CD14-positive monocyte (primary cell): Measurements from ENCODE around the gene MAP7. TPM values are rescaled to one million over a fixed set of nuclear protein-coding genes. Genes with fewer than 3 reads are reported as not detected.
"Not testable (repeated sequence)": the region's sequence is repeated elsewhere in the genome, so short reads cannot be mapped to it uniquely, and the experiment has no call there.

Experiments
- DNase-seq, 3 donors: peaks; one replicate each; pipeline ENCODE4 v3.0.0-alpha.2; 2011 to 2022
- H2AFZ ChIP-seq: 2 replicates; pipeline ENCODE4 v1.6.0; 2012; ENCODE audit warnings: mild to moderate bottlenecking, low read depth, low read length, inconsistent platforms; ENCODE audit not compliant: insufficient read depth, poor library complexity, severe bottlenecking
- H3K27ac ChIP-seq, 2 donors: 1 replicate in 1 of 2; 2 replicates in 1 of 2; pipeline ENCODE4 v1.5.1; 2012 to 2013; ENCODE audit warnings: low read length in 2 of 2, control low read depth in 1 of 2, inconsistent platforms in 1 of 2, low read depth in 1 of 2, mild to moderate bottlenecking in 1 of 2
- H3K27me3 ChIP-seq, 2 donors: one replicate each; pipeline versions ENCODE4 v1.6.0 to v1.6.1; 2011 to 2013; ENCODE audit warnings: low read length in 2 of 2; ENCODE audit not compliant: control insufficient read depth in 2 of 2, insufficient read depth in 2 of 2
- H3K36me3 ChIP-seq, 2 donors: replicated peaks in 1 of 2; 1 replicate in 1 of 2; 2 replicates in 1 of 2; pipeline versions ENCODE4 v1.5.1 to v1.6.1; 2012 to 2013; ENCODE audit warnings: low read length in 2 of 2, control low read depth in 1 of 2, inconsistent platforms in 1 of 2, mild to moderate bottlenecking in 1 of 2; ENCODE audit not compliant: insufficient read depth in 2 of 2, control insufficient read depth in 1 of 2
- H3K4me1 ChIP-seq, 2 donors: 1 replicate in 1 of 2; 2 replicates in 1 of 2; pipeline versions ENCODE4 v1.5.1 to v1.6.1; 2012 to 2013; ENCODE audit warnings: low read length in 2 of 2, control low read depth in 1 of 2, inconsistent platforms in 1 of 2, mild to moderate bottlenecking in 1 of 2, moderate library complexity in 1 of 2; ENCODE audit not compliant: insufficient read depth in 2 of 2, control insufficient read depth in 1 of 2
- H3K4me2 ChIP-seq: replicated peaks from 2 replicates; pipeline ENCODE3; 2012; ENCODE audit warnings: low read length, moderate library complexity, mild to moderate bottlenecking; ENCODE audit not compliant: poor library complexity, severe bottlenecking; ENCODE audit errors: extremely low read depth
- H3K4me3 ChIP-seq, 3 experiments: fragments of 200-600 bp in 1 of 3; sonication (generic) in 1 of 3; replicated peaks in 1 of 3; 1 replicate in 2 of 3; 2 replicates in 1 of 3; pipeline ENCODE4 v1.5.1; 2011 to 2013; ENCODE audit warnings: low read length in 3 of 3, mild to moderate bottlenecking in 3 of 3, control low read depth in 2 of 3, low read depth in 2 of 3, inconsistent platforms in 1 of 3, moderate library complexity in 1 of 3
- H3K79me2 ChIP-seq: 2 replicates; pipeline ENCODE4 v1.6.0; 2012; ENCODE audit warnings: mild to moderate bottlenecking, control low read depth, inconsistent platforms, low read length, moderate library complexity; ENCODE audit not compliant: insufficient read depth
- H3K9ac ChIP-seq: 2 replicates; pipeline ENCODE4 v1.6.0; 2017; ENCODE audit warnings: low read length, mild to moderate bottlenecking; ENCODE audit not compliant: insufficient read depth, poor library complexity, severe bottlenecking
- H3K9me3 ChIP-seq, 2 donors: replicated peaks in 1 of 2; 1 replicate in 1 of 2; 2 replicates in 1 of 2; pipeline versions ENCODE4 v1.5.1 to v1.6.1; 2012 to 2013; ENCODE audit warnings: low read length in 2 of 2, control low read depth in 1 of 2; ENCODE audit not compliant: control insufficient read depth in 1 of 2, insufficient read depth in 1 of 2
- H4K20me1 ChIP-seq: 2 replicates; pipeline ENCODE4 v1.6.0; 2012; ENCODE audit warnings: mild to moderate bottlenecking, low read length, control low read depth, moderate library complexity; ENCODE audit not compliant: insufficient read depth
- H3K27ac Mint-ChIP-seq, 7 donors: one replicate each; pipeline ENCODE4 v1.8.0; 2020; ENCODE audit warnings: mild to moderate bottlenecking in 7 of 7, mixed read lengths in 7 of 7, moderate library complexity in 6 of 7, inconsistent platforms in 2 of 7
- H3K27me3 Mint-ChIP-seq, 3 donors: one replicate each; pipeline ENCODE4 v1.8.0; 2021 to 2022; ENCODE audit warnings: low read depth in 3 of 3, mild to moderate bottlenecking in 3 of 3, mixed read lengths in 3 of 3, moderate library complexity in 3 of 3, inconsistent platforms in 1 of 3
- H3K36me3 Mint-ChIP-seq, 2 donors: one replicate each; pipeline ENCODE4 v1.8.0; 2020; ENCODE audit warnings: mixed read lengths in 2 of 2, inconsistent platforms in 1 of 2, mild to moderate bottlenecking in 1 of 2
- H3K4me1 Mint-ChIP-seq: one replicate; pipeline ENCODE4 v1.8.0; 2020; ENCODE audit warnings: mild to moderate bottlenecking, mixed read lengths
- H3K4me3 Mint-ChIP-seq, 2 donors: one replicate each; pipeline ENCODE4 v1.8.0; 2020; ENCODE audit warnings: mild to moderate bottlenecking in 2 of 2, mixed read lengths in 2 of 2, moderate library complexity in 1 of 2
- H3K9me3 Mint-ChIP-seq, 7 donors: one replicate each; pipeline ENCODE4 v1.8.0; 2020 to 2022; ENCODE audit warnings: mixed read lengths in 7 of 7, mild to moderate bottlenecking in 6 of 7, moderate library complexity in 6 of 7, inconsistent platforms in 2 of 7
- CTCF ChIP-seq: fragments of 200-600 bp; IDR thresholded peaks from one replicate; pipeline ENCODE4 v1.8.0; 2022; ENCODE audit warnings: antibody characterized with exemption, mild to moderate bottlenecking
- WGBS: methylation state at CpG from one replicate; pipeline ENCODE4 v1.1.5; 2013; ENCODE audit warnings: missing lambda C conversion rate; ENCODE audit not compliant: insufficient coverage; 5-methylcytosine and 5-hydroxymethylcytosine counted together
- intact Hi-C, 2 donors: fragments of 100-400 bp; cut with micrococcal nuclease; formaldehyde crosslinking; loops; one replicate each; pipeline versions ENCODE4 v1.15.0 to v1.15.1; 2023
- polyA plus RNA-seq, 3 donors: library from polyadenylated mRNA; depleted of rRNA in 1 of 3; unstranded in 2 of 3; stranded (reverse) in 1 of 3; fragments of 300-500 nt in 2 of 3; fragments of >200 nt in 1 of 3; fragmentation: Illumina TruSeq in 2 of 3; gene quantifications; 1 replicate in 2 of 3; 2 replicates in 1 of 3; pipeline ENCODE4 v1.2.3, GENCODE V29; 2012 to 2021

Gene MAP7
- polyA plus RNA-seq, 3 donors: 0.67 to 1.6 (median 1.2) TPM

- Histone ChIP-seq H3K4me2 (no peak overlapping the region), H2AFZ (no peak overlapping the region), H3K9ac (no peak overlapping the region), H3K9me3 (no peaks in the 10 kb centered on the region), H3K27me3 (no peaks in the 10 kb centered on the region), H3K27ac (no peak overlapping the region), H3K4me1 (no peaks in the 10 kb centered on the region), H4K20me1 (no peaks in the 10 kb centered on the region), H3K36me3 (no peaks in the 10 kb centered on the region), H3K79me2 (no peaks in the 10 kb centered on the region), H3K4me3 (no peak overlapping the region)
- H3K4me3 Mint-ChIP-seq: no peak overlapping the region
- no peak overlapping the region for H3K27ac Mint-ChIP-seq
- H3K36me3 Mint-ChIP-seq: no peaks in the 10 kb centered on the region
- H3K9me3 Mint-ChIP-seq: no peaks in the 10 kb centered on the region
- no CpG with 5 or more reads among the region's 3 CpGs for WGBS
- H3K4me1 Mint-ChIP-seq: peaks cover 5% of the 10 kb centered on the region
- TF ChIP-seq CTCF: no peak
- DNase-seq: no peak
- peaks cover 0 to 5% (median 0%) of the 10 kb centered on the region in 3 donors for H3K27me3 Mint-ChIP-seq
- intact Hi-C loops: no loop called here
Measured at GRCh38 chr6:136437246-136437645, 113.0 kb downstream of the MAP7 start.

- Mint-ChIP-seq H3K4me3 (no peak overlapping the region), H3K27me3 (peaks cover 0 to 3% (median 0%) of the 10 kb centered on the region in 3 donors), H3K27ac (no peak overlapping the region), H3K9me3 (no peaks in the 10 kb centered on the region), H3K36me3 (no peaks in the 10 kb centered on the region), H3K4me1 (peaks cover 3% of the 10 kb centered on the region)
- H3K27ac ChIP-seq: no peak overlapping the region
- H3K27me3 ChIP-seq: no peaks in the 10 kb centered on the region
- no peaks in the 10 kb centered on the region for H3K9me3 ChIP-seq
- WGBS: no CpG with 5 or more reads among the region's 2 CpGs
- intact Hi-C loops: no loop called here
- H4K20me1 ChIP-seq: no peaks in the 10 kb centered on the region
- TF ChIP-seq CTCF: no peak
- H3K36me3 ChIP-seq: no peaks in the 10 kb centered on the region
- no peak for DNase-seq
- H3K4me2 ChIP-seq: no peak overlapping the region
- H3K9ac ChIP-seq: no peak overlapping the region
- H3K4me3 ChIP-seq: no peak overlapping the region
- no peaks in the 10 kb centered on the region for H3K79me2 ChIP-seq
- H2AFZ ChIP-seq: no peak overlapping the region
- no peaks in the 10 kb centered on the region for H3K4me1 ChIP-seq
Measured at GRCh38 chr6:136435101-136435500, 115.1 kb downstream of the MAP7 start.

- H3K9ac ChIP-seq, H3K4me3 ChIP-seq, H3K27ac Mint-ChIP-seq, intact Hi-C loops, H3K36me3 Mint-ChIP-seq, H3K27me3 ChIP-seq, H3K79me2 ChIP-seq, H3K4me3 Mint-ChIP-seq, H3K36me3 ChIP-seq, H3K27me3 Mint-ChIP-seq, H3K4me1 ChIP-seq, H3K4me2 ChIP-seq, H3K9me3 Mint-ChIP-seq, H3K9me3 ChIP-seq, H4K20me1 ChIP-seq, H3K27ac ChIP-seq, H3K4me1 Mint-ChIP-seq, DNase-seq, H2AFZ ChIP-seq: not testable (repeated sequence)
- WGBS: 100% methylated on average over 1 of the region's 5 CpGs
Measured at GRCh38 chr6:136431306-136431705, 118.9 kb downstream of the MAP7 start.
